SHP77 (cell line): ENCODE measurements around the gene NAE1.
"Not testable (repeated sequence)": the region's sequence is repeated elsewhere in the genome, so short reads cannot be mapped to it uniquely, and the experiment has no call there.

ENCODE experiments used
- DNase-seq, 2 experiments: peaks; one replicate each; lab custom pipeline; 2025; lab: John Stamatoyannopoulos, UW

The NAE1 gene

DNA sequence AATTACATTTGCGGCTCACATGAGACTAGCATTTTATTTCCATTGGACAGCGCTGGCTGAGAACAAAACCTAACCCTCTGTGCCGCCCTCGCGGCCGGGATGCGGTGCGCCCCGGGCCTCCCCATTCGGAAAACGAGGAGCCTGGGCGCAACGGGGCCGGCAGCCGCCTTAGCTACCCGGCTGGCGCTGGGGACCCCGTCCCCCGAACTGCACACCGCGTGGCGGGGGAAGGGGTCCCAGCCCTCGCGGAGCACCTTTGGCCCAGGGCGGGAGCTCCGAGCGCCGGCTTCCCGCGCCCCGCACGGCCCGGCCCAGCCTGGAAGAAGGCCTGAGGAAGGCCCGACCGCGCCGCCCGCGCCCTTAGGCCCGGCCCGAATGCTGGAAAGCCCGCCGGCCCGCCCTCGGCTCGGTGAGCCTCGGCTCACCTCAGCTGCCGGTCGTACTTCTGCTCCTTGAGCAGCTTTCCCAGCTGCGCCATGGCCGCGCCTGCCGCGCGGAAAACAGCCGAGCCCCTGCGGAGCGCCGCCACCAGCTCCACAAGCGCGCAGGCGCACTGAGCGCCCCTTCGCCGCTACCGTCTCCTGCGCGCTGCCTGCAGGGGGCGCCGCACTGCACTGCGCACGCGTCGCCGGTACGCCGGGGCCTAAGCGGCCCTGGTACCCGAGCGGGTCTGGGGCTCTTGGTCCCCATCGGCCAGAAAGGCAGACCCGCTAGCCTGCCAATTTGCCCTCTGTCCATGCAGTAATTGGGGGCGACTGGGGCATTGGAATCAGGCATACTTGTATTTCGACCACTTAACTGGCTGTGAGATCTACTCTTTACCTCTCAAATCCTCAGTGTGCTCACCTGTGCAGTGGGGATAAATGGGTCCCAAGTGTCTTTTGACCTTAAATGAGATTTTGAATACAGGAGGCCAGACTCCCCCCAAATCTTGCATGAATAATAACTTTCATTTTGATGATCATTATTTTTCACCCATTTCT is at the start of gene NAE1:
Gene NAE1 (minus strand): TSS at position 555 of the 983 bp plus-strand sequence. CDS start 77 bp downstream, at position 478.
- peak; percentile 66 to 70 for DNase-seq

DNA sequence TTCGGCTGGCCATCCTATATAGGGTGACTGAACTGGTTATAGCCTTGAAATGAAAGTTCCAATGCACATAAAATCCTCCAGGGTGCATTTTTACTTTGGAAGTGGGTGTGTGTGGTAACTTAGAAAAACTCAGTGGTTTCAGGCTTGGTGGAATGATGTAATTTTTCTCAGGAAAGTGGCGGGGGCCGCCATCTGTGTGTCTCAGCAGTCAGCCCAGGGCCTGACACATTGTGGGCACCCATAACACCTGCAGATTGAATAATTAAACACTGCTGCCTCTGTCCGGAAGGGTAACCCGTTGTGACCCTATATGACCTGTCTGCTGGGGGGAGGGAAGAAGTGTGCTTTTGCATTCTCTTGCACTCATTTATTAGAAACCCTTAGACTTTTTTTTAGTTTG is 47.3 kb upstream of the NAE1 start:
- no peak for DNase-seq

DNA sequence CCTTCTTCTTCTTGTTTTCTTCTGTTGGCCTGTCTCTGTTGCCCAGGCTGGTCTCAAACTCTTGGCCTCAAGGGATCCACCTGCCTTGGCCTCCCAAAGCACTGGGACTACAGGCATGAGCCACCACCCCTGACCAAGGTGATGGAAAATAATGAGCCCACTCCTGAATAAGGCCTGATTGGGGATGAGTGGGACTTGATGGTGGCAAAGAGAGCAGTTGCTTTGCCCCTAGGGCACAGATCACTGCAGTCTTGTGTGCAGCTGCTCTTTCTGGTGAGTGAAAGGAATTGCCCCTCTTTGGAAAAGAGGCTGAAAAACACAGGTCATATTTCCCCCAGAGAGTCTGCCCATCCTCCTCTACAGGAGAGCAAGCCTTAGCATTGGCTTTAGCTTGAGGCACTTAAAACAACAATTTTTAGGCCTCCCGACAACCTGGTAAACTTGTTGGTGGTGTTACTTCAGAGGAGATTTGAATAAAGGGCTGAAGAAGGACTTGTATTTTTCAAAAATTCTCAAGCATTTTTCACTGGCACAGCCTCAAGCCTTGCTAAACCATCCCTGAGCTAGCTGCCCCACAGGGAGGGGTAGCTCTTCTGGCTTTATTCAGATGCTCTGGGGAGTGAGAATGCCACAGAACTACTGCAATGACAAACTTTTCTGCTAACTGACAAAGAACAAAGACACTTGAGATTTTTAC is 43.5 kb upstream of the NAE1 start:
- DNase-seq: no peak

DNA sequence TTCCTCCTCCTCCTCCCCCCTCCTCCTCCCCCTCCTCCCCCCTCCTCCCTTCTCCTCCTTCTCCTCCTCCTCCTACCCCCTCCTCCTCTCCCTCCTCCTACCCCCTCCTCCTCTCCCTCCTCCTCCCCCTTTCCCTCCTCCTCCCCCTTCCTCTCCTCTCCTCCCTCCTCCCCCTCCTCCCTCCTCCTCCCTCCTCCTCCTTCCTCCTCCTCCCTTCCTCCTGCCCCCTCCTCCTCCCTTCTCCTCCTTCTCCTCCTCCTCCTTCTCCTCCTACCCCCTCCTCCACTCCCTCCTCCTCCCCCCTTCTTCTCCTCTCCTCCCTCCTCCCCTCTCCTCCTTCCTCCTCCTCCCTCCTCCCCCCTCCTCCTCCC is 42.9 kb upstream of the NAE1 start:
- DNase-seq: no peak

DNA sequence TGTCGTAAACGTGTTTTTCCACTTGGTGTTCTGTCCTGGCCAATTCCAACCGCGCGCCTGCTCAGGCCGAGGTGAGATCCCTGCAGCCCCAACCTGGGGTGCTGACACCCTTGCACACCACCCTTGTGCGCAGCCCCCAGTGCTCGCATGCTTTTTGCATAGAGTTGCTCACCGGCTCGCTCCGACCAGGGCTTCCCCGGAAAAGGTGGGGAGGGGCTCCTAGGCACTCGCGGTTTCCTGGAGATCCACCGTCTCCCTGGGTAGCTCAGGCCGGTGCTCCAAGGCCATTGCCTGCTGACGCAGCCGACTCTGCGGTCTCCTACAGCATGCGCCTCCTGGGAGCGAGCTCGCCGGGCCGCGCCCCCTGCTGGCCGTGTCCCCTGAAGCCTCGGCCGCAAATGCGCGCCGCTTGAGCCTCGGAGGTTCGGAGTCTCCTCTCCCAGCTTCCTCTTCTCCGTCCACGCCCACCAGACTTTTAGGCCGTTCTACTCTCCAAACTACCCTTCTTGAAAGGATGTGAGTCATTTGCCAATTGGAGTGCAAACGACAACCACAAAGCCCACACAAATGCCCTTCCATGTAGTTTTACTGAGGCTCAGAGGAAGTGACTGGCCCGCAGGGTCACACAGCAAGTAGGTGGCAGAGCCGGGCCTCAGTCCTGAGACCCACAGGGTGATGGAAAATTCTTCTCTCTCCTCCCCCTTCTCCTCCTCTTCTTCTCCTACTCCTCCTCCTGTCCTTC is 42.3 kb upstream of the NAE1 start:
- DNase-seq: peak; percentile 71 to 80

DNA sequence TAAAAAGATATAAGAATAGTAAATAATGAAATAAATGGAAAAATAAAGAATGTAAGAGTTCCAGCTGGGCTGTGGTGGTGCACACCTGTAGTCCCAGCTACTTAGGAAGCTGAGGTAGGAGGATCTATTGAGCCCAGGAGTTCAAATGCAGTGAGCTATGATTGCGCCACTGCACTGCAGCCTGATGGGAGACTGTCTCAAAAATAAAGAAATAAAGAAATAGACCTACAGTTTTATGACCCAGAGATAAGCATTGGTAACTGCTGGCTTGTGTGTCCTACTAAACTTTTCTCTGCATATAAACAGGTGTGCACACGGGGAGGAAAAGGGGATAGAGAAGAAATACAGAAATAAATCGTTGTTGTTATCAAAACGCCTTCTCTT is 41.8 kb upstream of the NAE1 start:
- no peak for DNase-seq

DNA sequence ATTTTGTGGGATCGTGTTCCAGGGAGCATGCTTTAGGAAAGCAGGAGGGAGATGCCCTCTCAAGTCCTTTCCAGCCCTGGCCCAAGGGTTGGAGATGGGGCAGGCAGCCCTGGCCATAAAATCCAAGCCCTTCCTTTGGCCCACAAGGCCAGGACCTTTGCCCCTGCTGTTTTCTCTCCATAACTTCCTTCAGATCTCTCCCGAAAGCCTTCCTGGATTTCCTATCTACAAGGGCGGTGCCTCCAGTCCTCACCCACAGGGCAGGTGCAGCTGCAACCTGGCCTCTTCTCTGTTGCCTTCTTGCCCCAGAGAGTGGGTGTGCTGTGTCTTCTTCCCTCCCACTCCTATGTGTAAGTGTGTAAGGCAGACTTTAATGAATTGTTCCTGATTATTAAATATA is 41.1 kb upstream of the NAE1 start:
- DNase-seq: no peak

DNA sequence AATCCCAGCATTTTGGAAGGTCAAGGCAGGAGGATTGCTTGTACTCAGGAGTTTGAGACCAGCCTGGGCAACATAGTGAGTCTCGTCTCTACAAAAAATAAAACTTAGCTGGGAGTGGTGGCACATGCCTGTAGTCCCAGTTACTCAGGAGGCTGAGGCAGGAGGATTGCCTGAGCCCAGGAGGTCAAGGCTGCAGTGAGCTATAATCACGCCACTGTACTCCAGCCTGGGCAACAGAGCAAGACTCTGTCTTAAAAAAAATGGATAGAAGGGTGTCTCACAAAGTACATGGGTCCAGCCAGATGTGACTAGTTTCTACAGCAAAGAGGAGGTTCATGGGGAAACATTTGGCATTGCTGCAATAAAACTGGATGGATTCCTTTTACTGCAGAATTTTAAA is 40.6 kb upstream of the NAE1 start:
- DNase-seq: not testable (repeated sequence)

DNA sequence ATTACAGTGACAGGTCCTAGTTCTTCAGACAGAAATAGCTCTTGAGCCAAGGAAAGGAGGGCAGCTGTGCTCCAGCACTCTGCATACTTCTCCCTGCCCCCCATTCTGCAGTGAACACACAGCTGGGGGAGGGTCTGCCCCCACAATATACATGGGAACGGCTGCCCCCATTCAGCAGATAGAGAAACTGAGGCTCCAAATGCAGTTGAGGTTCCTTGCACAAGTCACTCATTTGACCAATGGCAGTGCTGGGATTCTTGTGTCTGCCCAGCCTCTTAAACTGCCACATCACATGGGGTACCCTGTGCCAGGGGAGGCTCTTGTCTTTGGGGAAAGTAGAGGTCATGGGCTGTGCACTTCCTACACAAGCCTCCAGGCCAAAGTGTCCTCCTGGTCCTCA is 38.6 kb upstream of the NAE1 start:
- no peak for DNase-seq

DNA sequence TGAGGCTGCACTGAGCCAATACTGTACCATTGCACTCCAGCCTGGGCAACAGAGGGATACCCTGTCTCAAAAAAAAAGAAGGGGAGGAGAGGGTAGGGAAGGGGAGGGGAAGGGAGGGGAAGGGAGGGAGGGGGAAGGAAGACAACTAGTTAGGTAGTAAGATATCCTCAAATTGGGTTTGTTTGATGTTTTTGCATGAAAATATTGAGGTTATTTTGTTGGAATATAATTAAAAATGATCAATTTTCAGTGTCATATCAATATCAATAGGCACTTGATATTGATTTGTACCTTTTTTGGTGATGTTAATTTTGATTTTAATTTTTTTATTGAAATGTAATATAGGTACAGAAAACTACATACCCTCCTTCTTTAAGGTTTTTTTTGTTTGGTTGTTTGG is 32.9 kb upstream of the NAE1 start:
- DNase-seq: no peak

DNA sequence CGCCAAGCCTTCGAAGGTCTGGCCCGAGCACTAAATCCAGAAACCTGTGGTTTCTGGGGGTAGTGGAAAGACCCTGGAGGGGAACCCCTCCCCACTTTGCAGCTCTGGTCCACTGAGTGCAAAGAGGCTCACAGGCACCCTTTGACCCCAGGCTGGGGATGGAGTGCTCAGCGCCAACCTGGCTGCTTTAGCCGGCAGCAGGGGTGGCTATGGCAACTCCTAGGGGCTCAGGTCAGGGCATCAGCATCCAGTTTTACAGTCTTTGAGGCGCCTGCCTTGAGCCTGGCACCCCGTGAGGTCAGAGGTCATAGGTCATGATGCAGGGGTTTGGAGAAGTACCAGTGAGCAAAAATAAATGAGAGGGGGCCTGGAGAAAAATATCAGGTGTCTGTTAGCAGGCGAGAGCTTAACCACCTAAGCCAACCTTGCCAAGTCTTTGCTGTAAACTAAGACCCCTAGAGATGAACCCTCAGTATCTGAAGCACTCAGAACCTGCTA is 31.3 kb upstream of the NAE1 start:
- DNase-seq: no peak

DNA sequence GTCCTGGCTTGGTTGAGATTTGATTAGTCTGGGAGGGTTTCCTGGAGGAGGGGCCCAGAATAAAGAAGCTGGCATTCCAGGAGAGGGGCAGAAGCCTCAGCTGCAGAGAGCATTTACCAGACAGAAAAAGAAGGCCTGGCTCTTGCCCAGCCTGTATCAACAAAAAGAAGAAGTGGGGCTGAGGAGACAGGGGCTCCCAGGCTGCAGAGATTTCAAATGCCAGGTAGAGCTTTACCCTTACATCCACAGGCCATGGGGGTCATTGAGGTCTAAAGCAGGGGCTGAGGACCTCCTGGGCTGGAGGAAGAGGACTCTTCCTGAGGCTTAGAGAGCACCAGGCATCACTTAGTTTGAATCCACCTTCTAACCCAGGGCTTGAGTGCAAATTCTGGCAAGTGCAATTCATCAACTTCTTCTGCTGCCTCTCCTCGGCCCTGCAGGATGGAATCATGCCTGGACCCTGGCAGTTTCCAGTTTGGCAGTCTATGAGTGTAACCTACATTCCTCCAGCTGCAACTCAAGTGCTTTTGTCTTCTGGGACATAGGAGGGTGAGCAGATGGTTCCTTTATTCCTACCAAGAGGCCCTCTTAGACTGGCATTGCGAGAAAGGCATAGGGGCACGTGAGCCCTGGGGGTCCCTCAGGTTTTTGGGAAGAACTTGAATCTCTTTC is 28.8 kb upstream of the NAE1 start:
- DNase-seq: peak in 1 of 2 experiments; percentile 18

DNA sequence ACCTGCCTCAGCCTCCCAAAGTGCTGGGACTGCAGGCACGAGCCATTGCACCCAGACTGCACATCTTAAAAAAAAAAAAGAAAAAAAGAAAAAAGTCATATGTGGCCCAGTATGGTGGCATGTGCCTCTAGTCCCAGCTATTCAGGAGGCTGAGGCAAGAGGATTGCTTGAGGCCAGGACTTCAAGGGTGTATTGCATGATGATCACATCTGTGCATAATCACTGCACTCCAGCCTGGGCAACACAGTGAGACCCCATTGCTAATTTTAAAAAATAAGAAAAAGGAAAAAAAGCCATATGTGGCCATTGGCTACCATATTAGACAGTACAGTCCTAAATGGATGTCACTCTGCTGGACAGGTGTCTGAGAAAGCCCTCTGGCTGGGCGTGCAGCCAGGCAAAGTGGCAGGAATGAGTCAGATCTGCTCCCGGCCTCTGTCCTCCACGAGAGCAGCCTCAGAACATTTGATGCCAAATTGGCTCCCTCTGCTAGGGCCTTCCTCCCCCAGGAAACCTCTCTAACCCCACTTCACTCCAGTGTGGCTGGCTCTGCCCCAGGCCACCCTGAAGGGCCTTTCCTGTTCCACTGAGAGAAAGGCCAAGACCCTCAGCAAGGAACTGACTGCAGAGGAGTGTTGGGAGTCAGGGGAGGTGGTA is 28.1 kb upstream of the NAE1 start:
- peak; percentile 25 to 53 for DNase-seq

DNA sequence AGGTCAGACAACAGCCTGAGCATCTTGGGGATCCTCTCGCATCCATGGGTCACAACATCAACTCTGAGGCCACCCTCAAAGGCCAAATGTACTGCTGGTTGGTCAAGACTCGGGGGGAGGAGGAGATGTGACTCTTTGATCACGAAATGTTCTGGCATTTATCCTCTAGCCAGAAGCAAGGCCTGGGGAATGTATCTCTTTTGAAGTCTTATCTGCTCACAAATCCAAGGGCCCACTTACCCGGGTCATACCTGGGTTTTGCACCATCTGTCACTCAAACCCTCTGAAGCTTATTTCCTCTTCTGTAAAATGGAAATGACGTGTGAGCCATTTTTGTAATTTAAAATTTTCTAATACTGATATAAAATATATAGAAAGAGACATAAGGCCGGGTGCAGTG is 26.7 kb upstream of the NAE1 start:
- no peak for DNase-seq

DNA sequence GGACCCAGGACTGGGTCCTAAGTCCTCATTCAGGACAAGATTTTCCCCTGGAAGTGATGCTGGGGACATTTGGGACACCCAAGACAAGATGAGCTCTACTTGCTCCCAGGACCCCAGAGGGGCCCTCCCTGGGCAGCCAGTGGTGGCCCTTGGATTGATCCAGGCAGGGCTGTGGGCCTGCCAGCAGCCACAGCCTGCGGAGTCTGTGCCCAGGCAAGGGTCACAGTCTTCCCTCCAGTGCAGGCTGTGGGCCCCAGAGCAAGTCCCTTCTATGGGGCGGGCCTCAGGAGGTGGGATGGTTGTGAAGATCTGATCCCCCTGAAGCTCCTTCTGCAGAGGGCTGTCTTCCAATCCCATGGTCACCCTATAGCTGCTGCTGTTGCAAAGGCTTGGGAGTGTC is 26.0 kb upstream of the NAE1 start:
- DNase-seq: no peak

DNA sequence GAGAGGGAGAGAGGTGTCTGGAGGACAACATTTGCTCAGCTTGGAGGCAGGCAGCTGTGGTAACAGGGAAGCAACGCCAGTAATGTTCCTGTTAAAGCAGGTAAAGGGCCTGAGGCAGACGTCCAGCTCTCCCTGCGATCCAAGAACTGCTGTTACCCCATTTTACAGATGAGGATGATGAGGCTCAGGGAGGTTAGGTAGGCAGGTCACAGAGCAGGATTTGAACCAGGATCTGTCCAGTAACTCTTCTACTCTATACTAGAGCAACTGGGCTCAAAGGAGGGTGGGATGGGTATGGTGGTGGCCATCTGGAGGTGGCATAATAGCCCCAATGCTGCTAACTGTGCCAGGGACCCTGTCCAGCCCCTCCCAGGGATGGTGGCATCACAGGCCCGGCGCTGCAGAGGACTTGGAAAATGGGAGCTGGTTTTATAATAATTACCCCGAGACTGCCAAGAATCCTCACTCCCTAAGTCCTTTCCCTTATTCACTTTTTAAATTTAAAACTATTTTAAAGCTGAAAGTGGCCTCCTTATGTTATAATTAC is 25.5 kb upstream of the NAE1 start:
- DNase-seq: no peak

DNA sequence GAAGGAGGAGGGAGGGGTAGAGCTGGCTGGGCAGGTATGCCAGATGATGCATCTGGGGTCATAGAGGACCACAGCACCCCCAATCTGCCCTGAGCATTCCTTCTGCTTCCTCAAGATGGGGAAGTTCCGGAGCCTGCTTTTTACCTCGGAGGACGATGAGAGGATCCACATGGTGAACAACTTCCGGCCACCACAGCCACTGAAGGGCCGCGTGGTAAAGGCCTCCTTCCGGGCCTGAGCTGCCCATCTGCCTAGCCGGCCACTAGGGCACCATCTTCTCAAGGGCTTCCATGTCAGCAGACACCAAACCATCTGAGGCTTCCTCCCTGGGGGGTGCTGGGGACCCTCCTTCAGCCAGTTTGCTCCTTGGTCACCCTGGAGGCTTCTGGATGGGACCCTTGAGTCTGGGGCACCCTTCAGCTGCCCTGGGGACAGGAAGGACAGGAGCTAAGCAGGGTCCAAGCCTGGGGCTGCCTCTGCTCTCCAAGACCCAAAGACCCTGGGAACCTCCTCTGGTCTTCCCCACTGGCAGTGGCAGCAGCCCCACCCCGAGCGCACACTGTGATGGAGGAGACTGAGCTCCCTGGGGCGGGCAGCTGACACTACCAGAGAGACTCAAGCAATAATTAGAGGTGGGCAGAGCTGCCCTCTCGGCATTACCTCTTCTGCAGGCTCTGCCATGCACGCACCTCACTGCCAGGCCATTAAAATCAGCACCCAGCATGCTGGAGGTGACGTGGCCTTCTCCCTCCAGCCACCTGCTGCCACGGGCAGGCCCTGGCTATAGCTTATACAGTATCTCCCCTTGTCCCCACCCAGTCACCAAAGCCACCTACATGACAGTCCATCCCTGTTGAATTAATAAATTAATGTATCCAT is 22.7 kb upstream of the NAE1 start:
- DNase-seq: no peak

DNA sequence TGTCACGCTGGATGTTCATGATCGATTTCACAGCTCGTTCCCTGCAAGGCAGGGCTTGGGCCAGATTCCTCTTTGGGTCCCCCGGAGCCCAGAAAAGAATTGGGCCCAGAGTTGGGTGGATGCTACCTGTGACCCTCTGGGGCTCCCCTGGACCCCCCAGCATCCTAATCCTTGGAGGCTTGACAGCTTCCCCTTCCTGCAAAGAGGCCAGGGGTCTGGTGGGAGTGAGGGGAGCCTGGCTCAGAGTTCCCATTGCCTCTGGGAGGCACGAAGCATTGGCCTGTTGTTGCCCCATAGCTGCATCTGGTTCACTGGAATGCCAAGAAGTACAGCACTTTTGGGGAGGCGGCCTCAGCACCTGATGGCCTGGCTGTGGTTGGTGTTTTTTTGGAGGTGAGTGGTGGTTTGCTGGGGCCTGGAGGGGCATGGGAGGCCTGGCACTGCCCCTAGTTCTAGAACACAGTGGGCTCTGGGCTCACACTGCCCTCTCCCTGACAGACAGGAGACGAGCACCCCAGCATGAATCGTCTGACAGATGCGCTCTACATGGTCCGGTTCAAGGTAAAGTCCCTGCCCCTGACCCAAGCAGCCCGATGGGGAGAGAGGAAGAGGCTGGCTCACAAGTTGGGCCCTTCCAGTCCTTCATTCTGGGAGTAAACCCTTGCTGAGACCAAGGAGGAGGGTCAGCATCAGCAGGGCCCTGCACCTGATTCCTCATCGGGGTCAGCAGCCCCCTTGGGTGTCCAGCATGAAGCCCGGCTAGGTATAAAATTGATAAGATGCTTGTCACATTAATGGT is 20.6 kb upstream of the NAE1 start:
- DNase-seq: no peak
